Superior temporal gyrus (tissue), 1 donor: Measurements from ENCODE around the gene RHBDL3.
"Not testable (repeated sequence)": the region's sequence is repeated elsewhere in the genome, so short reads cannot be mapped to it uniquely, and the experiment has no call there.

Experiments used
- DNase-seq: peaks from one replicate; pipeline ENCODE4 v3.0.0-alpha.2; 2016; ENCODE audit errors: extremely low spot score

RHBDL3 gene

GRCh38 chr17:32323811-32324491, 58.3 kb downstream of the RHBDL3 start:
- DNase-seq, result peak; percentile 22

GRCh38 chr17:32327911-32328310, 62.3 kb downstream of the RHBDL3 start:
- no peak for DNase-seq

GRCh38 chr17:32330147-32330546, 64.5 kb downstream of the RHBDL3 start:
- DNase-seq, result no peak

- no peak for DNase-seq
Measured at GRCh38 chr17:32331243-32332040, 65.8 kb downstream of the RHBDL3 start.

- no peak for DNase-seq
Measured at GRCh38 chr17:32333187-32333586, 67.6 kb downstream of the RHBDL3 start.

GRCh38 chr17:32335046-32335445, 69.4 kb downstream of the RHBDL3 start:
- DNase-seq, result no peak

- DNase-seq, result no peak
Measured at GRCh38 chr17:32335687-32336086, 70.1 kb downstream of the RHBDL3 start.

- DNase-seq, result peak; percentile 39
Measured at GRCh38 chr17:32341141-32341856, 75.7 kb downstream of the RHBDL3 start.

- peak; percentile 83 for DNase-seq
Measured at GRCh38 chr17:32341857-32342602, 76.4 kb downstream of the RHBDL3 start, which contains the start of gene C17orf75. C17orf75 (minus strand) TSS chr17:32342173; CDS start chr17:32342139, 34 bp downstream.

GRCh38 chr17:32342603-32343325, 77.1 kb downstream of the RHBDL3 start:
- no peak for DNase-seq

GRCh38 chr17:32345951-32346600, 80.4 kb downstream of the RHBDL3 start:
- no peak for DNase-seq

- DNase-seq, result no peak
Measured at GRCh38 chr17:32348483-32348800, 82.8 kb downstream of the RHBDL3 start.

- DNase-seq, result no peak
Measured at GRCh38 chr17:32349503-32349853, 83.8 kb downstream of the RHBDL3 start.

- DNase-seq, result peak; percentile 99
Measured at GRCh38 chr17:32349854-32350665, 84.4 kb downstream of the RHBDL3 start, which contains the start of gene ZNF207. ZNF207 (plus strand) TSS chr17:32350157; CDS start chr17:32350286, 129 bp downstream.

GRCh38 chr17:32350666-32351418, 85.2 kb downstream of the RHBDL3 start:
- DNase-seq, result peak; percentile 58

- DNase-seq, result not testable (repeated sequence)
Measured at GRCh38 chr17:32352734-32353133, 87.1 kb downstream of the RHBDL3 start.

GRCh38 chr17:32355649-32356377, 90.2 kb downstream of the RHBDL3 start:
- DNase-seq, result no peak

- DNase-seq, result no peak
Measured at GRCh38 chr17:32356378-32356743, 90.7 kb downstream of the RHBDL3 start.
